Spleen (tissue), 11 donors: Measurements from ENCODE around the gene TFF1. TPM values are rescaled to one million over a fixed set of nuclear protein-coding genes. Genes with fewer than 3 reads are reported as not detected.

ENCODE experiments used
- DNase-seq: peaks from one replicate; pipeline ENCODE4 v3.0.0-alpha.2; 2020
- H3K27ac ChIP-seq, 8 donors: fragments of 200-600 bp; sonication (generic) in 7 of 8; 1 replicate in 4 of 8; 2 replicates in 4 of 8; pipeline versions ENCODE4 v1.5.0 to v1.8.0; 2016 to 2021; ENCODE audit warnings: inconsistent platforms in 4 of 8, mild to moderate bottlenecking in 4 of 8, moderate library complexity in 1 of 8
- H3K27me3 ChIP-seq, 7 donors: fragments of 200-600 bp; sonication (generic) in 6 of 7; replicated peaks in 1 of 7; 1 replicate in 4 of 7; 2 replicates in 3 of 7; pipeline versions ENCODE4 v1.5.0 to v1.8.0; 2016 to 2021; ENCODE audit warnings: inconsistent platforms in 3 of 7, mild to moderate bottlenecking in 1 of 7
- H3K36me3 ChIP-seq, 6 donors: fragments of 200-600 bp; sonication (generic) in 5 of 6; 1 replicate in 4 of 6; 2 replicates in 2 of 6; pipeline versions ENCODE4 v1.5.0 to v1.8.0; 2016 to 2021; ENCODE audit warnings: inconsistent platforms in 2 of 6
- H3K4me1 ChIP-seq, 6 donors: fragments of 200-600 bp; sonication (generic) in 5 of 6; 1 replicate in 3 of 6; 2 replicates in 3 of 6; pipeline versions ENCODE4 v1.5.0 to v1.8.0; 2016 to 2021; ENCODE audit warnings: inconsistent platforms in 3 of 6
- H3K4me3 ChIP-seq, 8 donors: fragments of 200-600 bp; sonication (generic) in 7 of 8; 1 replicate in 4 of 8; 2 replicates in 4 of 8; pipeline versions ENCODE4 v1.5.0 to v1.8.0; 2016 to 2021; ENCODE audit warnings: inconsistent platforms in 4 of 8, mild to moderate bottlenecking in 4 of 8, moderate library complexity in 2 of 8
- H3K9me3 ChIP-seq, 8 donors: fragments of 200-600 bp; sonication (generic) in 7 of 8; 1 replicate in 4 of 8; 2 replicates in 4 of 8; pipeline versions ENCODE4 v1.5.0 to v1.8.0; 2016 to 2021; ENCODE audit warnings: inconsistent platforms in 4 of 8
- CTCF ChIP-seq, 11 experiments: fragments of 200-600 bp in 7 of 11; fragments of 450-650 bp in 4 of 11; sonication (generic) in 4 of 11; IDR thresholded peaks in 8 of 11; conservative IDR thresholded peaks in 3 of 11; 1 replicate in 7 of 11; 2 replicates in 4 of 11; pipeline versions ENCODE4 v1.4.0 to v1.8.0; 2016 to 2021; ENCODE audit warnings: antibody characterized with exemption in 11 of 11, inconsistent platforms in 4 of 11, mild to moderate bottlenecking in 1 of 11
- POLR2A ChIP-seq, 3 donors: fragments of 450-650 bp; IDR thresholded peaks; one replicate each; pipeline ENCODE4 v1.5.1; 2017; ENCODE audit warnings: antibody characterized with exemption in 3 of 3, mild to moderate bottlenecking in 1 of 3
- POLR2AphosphoS5 ChIP-seq, 3 donors: sonication (generic); formaldehyde crosslinking; IDR thresholded peaks; one replicate each; pipeline ENCODE4 v1.5.1; 2017; ENCODE audit warnings: antibody characterized with exemption in 3 of 3
- WGBS, 5 donors: extraction: QIAGEN DNeasy Blood & Tissue Kit in 3 of 5; methylation state at CpG; one replicate each; pipeline versions ENCODE4 v1.1.5 to v1.1.7; 2013 to 2018; 5-methylcytosine and 5-hydroxymethylcytosine counted together
- intact Hi-C: fragments of 100-400 bp; cut with DNase I; formaldehyde crosslinking; loops from one replicate; pipeline ENCODE4 v1.15.0; 2023; ENCODE audit warnings: low total_unique reads
- polyA plus RNA-seq, 3 donors: library from polyadenylated mRNA; stranded (reverse); fragments of 200-250 nt; gene quantifications; one replicate each; pipeline ENCODE4 v1.2.1, GENCODE V29; 2013
- total RNA-seq, 7 donors: library from RNA; depleted of rRNA in 3 of 7; stranded (reverse); fragments of >200 nt in 3 of 7; fragmentation: NEBNext Ultra II Directional in 4 of 7; extraction: Animal tissue kit (Norgen Biotek cat#: 25700) in 4 of 7; gene quantifications; one replicate each; pipeline versions ENCODE4 v1.1.0 to v1.2.1, GENCODE V29; 2016 to 2021
- donor health status: healthy with polysubstance abuse.
- donor health status: DM: no; HTN: no; CAD: no; lungs with moderate emphysema.
- donor health status: DM: no; HTN: no; CAD: no.
- donor health status: Bipolar disorder and iron deficiency.
- donor health status: healthy.
- donor health status: DM: no; HTN: no; CAD: no.
- donor health status: DM: yes; HTN: yes; CAD: no.

The TFF1 gene
- total and polyA plus RNA-seq, 10 donors = not detected

- Histone ChIP-seq H3K9me3 (no peaks in the 10 kb centered on the region), H3K36me3 (no peaks in the 10 kb centered on the region), H3K4me1 (no peaks in the 10 kb centered on the region), H3K4me3 (no peak overlapping the region), H3K27ac (no peak overlapping the region), H3K27me3 (peaks cover 0 to 32% (median 0%) of the 10 kb centered on the region in 7 donors)
- DNase-seq = peak; percentile 52
- WGBS, 5 donors = 89 to 95% (median 90%) methylated on average over 30 of the region's 30 CpGs
- intact Hi-C loops = no loop called here
- TF ChIP-seq POLR2AphosphoS5 (IDR thresholded peaks at IDR 0.05) (no peak), POLR2A (IDR thresholded peaks at IDR 0.05) (no peak), CTCF (IDR thresholded peaks at IDR 0.05 in 8 of 11, conservative IDR thresholded peaks at IDR 0.05 in 3 of 11) (no peak)
Measured at GRCh38 chr21:42346866-42347600, 19.3 kb downstream of the TFF1 start.

- Histone ChIP-seq H3K4me3 (no peak overlapping the region), H3K27ac (no peak overlapping the region), H3K4me1 (no peaks in the 10 kb centered on the region), H3K36me3 (no peaks in the 10 kb centered on the region), H3K27me3 (peaks cover 0 to 32% (median 0%) of the 10 kb centered on the region in 7 donors), H3K9me3 (no peaks in the 10 kb centered on the region)
- TF ChIP-seq CTCF (IDR thresholded peaks at IDR 0.05 in 8 of 11, conservative IDR thresholded peaks at IDR 0.05 in 3 of 11) = no peak
- no peak for TF ChIP-seq POLR2AphosphoS5 (IDR thresholded peaks at IDR 0.05)
- TF ChIP-seq POLR2A (IDR thresholded peaks at IDR 0.05) = no peak
- 89 to 95% (median 94%) methylated on average over 9 of the region's 9 CpGs for WGBS, 5 donors
- peak; percentile 14 for DNase-seq
- intact Hi-C loops = no loop called here
Measured at GRCh38 chr21:42346441-42346840, 19.9 kb downstream of the TFF1 start.

- no peaks in the 10 kb centered on the region for H3K4me1 ChIP-seq
- intact Hi-C loops = no loop called here
- H3K9me3 ChIP-seq = no peaks in the 10 kb centered on the region
- no peaks in the 10 kb centered on the region for H3K36me3 ChIP-seq
- H3K27ac ChIP-seq = no peak overlapping the region
- H3K27me3 ChIP-seq = peaks cover 0 to 27% (median 0%) of the 10 kb centered on the region in 7 donors
- no peak for DNase-seq
- WGBS, 5 donors = 64 to 85% (median 82%) methylated on average over 4 of the region's 4 CpGs
- no peak overlapping the region for H3K4me3 ChIP-seq
- TF ChIP-seq CTCF (IDR thresholded peaks at IDR 0.05 in 8 of 11, conservative IDR thresholded peaks at IDR 0.05 in 3 of 11) (no peak), POLR2A (IDR thresholded peaks at IDR 0.05) (no peak), POLR2AphosphoS5 (IDR thresholded peaks at IDR 0.05) (no peak)
Measured at GRCh38 chr21:42344631-42345030, 21.7 kb downstream of the TFF1 start.

GRCh38 chr21:42343963-42344510, 22.3 kb downstream of the TFF1 start:
- Histone ChIP-seq H3K27me3 (peaks cover 0 to 25% (median 0%) of the 10 kb centered on the region in 7 donors), H3K36me3 (no peaks in the 10 kb centered on the region), H3K4me1 (no peaks in the 10 kb centered on the region), H3K4me3 (no peak overlapping the region), H3K9me3 (no peaks in the 10 kb centered on the region), H3K27ac (no peak overlapping the region)
- TF ChIP-seq CTCF (IDR thresholded peaks at IDR 0.05 in 8 of 11, conservative IDR thresholded peaks at IDR 0.05 in 3 of 11) = no peak
- no peak for TF ChIP-seq POLR2AphosphoS5 (IDR thresholded peaks at IDR 0.05)
- TF ChIP-seq POLR2A (IDR thresholded peaks at IDR 0.05) = no peak
- intact Hi-C loops = no loop called here
- WGBS, 5 donors = 89 to 92% (median 90%) methylated on average over 11 of the region's 11 CpGs
- peak; percentile 28 for DNase-seq
